Glomerular visceral epithelial cell (primary cell): ENCODE results near the gene LMBR1.
"Not testable (repeated sequence)": the region's sequence is repeated elsewhere in the genome, so short reads cannot be mapped to it uniquely, and the experiment has no call there.

Source experiments
- DNase-seq: peaks from one replicate; pipeline ENCODE4 v3.0.0-alpha.2; 2016; ENCODE audit errors: extremely low spot score

Gene LMBR1

GRCh38 chr7:156845379-156846101 lies 47.4 kb downstream of the LMBR1 start:
- no peak for DNase-seq

- not testable (repeated sequence) for DNase-seq
These were observed 49.4 kb downstream of the LMBR1 start for GRCh38 chr7:156843582-156843981.

GRCh38 chr7:156843157-156843556 lies 49.8 kb downstream of the LMBR1 start:
- DNase-seq = no peak

- DNase-seq = no peak
These were observed 50.2 kb downstream of the LMBR1 start for GRCh38 chr7:156842740-156843140.

GRCh38 chr7:156842317-156842716 lies 50.7 kb downstream of the LMBR1 start:
- no peak for DNase-seq

GRCh38 chr7:156841497-156841896 lies 51.5 kb downstream of the LMBR1 start:
- no peak for DNase-seq

- DNase-seq = no peak
These were observed 52.8 kb downstream of the LMBR1 start for GRCh38 chr7:156840134-156840533.

GRCh38 chr7:156836443-156836842 lies 56.5 kb downstream of the LMBR1 start:
- DNase-seq = peak; percentile 15

- no peak for DNase-seq
These were observed 58.5 kb downstream of the LMBR1 start for GRCh38 chr7:156834462-156834861.

- DNase-seq = no peak
These were observed 59.7 kb downstream of the LMBR1 start for GRCh38 chr7:156833312-156833711.

GRCh38 chr7:156832195-156832877 lies 60.6 kb downstream of the LMBR1 start:
- no peak for DNase-seq

- DNase-seq = no peak
These were observed 63.2 kb downstream of the LMBR1 start for GRCh38 chr7:156829669-156830336.

- DNase-seq = no peak
These were observed 65.3 kb downstream of the LMBR1 start for GRCh38 chr7:156827587-156828203.

GRCh38 chr7:156823435-156823834 lies 69.5 kb downstream of the LMBR1 start:
- no peak for DNase-seq

- no peak for DNase-seq
These were observed 72.4 kb downstream of the LMBR1 start for GRCh38 chr7:156820445-156821063.

GRCh38 chr7:156819733-156820295 lies 73.2 kb downstream of the LMBR1 start:
- DNase-seq = no peak

- DNase-seq = no peak
These were observed 74.8 kb downstream of the LMBR1 start for GRCh38 chr7:156818133-156818532.

- DNase-seq = no peak
These were observed 75.9 kb downstream of the LMBR1 start for GRCh38 chr7:156816943-156817572.

- no peak for DNase-seq
These were observed 81.3 kb downstream of the LMBR1 start for GRCh38 chr7:156811706-156812105.

- DNase-seq = not testable (repeated sequence)
These were observed 89.3 kb downstream of the LMBR1 start for GRCh38 chr7:156803656-156804055.

- no peak for DNase-seq
These were observed 90.8 kb downstream of the LMBR1 start for GRCh38 chr7:156802214-156802613.
